Right renal cortex interstitium (tissue), 3 donors: ENCODE results near the gene CC2D1A. TPM values are rescaled to one million over a fixed set of nuclear protein-coding genes. Genes with fewer than 3 reads are reported as not detected.
"Not testable (repeated sequence)": the region's sequence is repeated elsewhere in the genome, so short reads cannot be mapped to it uniquely, and the experiment has no call there.

Experiments
- DNase-seq, 3 donors: peaks; one replicate each; pipeline ENCODE4 v3.0.0-alpha.2; 2013; ENCODE audit warnings: low read depth in 3 of 3, low spot score in 2 of 3
- polyA plus RNA-seq, 3 donors: library from polyadenylated mRNA; unstranded; fragments of 120-200 nt; gene quantifications; one replicate each; pipeline ENCODE4 v1.2.1, GENCODE V29; 2013; ENCODE audit not compliant: insufficient read length in 3 of 3

The CC2D1A gene
- polyA plus RNA-seq, 3 donors = 20.1 to 23.3 (median 20.7) TPM

DNA sequence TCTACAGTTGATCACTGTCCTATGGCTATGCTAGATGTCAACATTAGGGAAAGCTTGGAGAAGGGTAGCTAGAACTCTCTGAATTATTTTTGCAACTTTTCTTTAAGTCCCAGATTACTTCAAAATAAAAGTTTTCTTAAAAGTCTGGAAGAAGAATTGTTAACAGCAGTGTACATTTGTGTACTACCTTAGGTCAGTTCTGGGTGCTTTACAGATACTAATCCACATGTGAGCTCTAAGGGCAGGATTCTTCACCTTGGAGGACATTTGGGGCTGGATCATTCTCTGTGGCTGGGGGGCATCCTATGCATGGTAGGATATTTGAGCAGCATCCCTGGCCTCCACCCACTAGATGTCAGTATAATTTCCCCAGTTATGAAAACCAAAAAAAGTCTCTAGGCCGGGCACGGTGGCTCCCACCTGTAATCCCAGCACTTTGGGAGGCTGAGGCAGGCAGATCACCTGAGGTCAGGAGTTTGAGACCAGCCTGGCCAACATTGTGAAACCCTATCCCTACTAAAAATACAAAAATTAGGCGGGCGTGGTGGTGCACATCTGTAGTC is 2.9 kb upstream of the CC2D1A start:
- no peak for DNase-seq

DNA sequence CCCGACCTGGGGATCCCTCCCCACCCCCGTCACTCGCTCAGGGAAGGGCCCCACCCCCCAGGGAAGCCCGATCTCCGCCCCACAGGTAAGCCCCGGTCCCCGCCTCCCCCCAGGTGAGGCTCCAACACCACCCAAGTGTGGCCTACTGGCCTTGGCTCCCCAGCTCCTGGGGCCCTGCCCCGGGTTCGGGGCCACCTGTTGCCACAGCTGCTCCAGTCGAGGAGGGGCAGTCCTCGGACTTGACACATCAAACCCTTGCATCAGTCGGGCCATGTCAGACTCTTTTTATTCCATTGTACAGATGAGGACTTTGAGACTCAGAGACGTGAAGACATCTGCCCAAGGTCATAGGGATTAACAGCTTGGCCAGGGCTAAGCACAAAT is 512 bp downstream of the CC2D1A start:
- no peak for DNase-seq

DNA sequence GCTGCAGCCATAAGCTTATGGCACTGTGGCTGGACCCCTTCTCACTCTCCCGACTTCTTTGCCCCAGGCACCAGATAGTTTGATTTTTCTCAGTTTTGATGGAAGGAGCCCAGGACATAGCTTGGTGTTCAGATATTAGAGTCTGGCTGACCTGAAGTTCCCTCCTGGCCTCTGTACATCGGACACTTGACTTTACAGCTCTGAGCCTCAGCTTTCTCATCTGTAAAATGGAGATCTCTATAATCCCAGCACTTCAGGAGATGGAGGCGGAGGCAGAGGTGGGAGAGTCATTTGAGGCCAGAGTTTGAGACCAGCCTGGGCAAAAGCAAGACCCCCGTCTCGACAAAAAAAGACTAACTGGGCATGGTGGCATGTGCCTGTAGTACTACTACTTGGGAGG is 909 bp downstream of the CC2D1A start:
- no peak for DNase-seq

DNA sequence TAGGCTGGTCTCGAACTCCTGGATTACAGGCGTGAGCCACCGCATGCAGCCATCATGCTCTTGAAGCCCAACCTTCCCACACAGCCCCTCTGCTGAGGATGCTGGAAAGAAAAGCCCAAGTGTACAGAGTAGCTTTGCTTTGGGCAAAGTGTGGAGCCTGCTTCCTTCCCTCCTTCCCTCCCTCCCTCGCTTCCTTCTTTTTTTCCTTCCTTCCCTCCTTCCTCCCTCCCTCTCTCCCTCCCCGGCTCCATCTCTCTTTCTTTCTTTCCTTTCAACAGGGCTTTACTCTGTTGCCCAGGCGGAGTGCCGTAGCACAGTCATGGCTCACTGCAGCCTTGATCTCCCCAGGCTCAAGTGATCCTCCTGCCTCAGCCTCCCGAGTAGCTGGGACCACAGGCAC is 2.7 kb downstream of the CC2D1A start:
- no peak for DNase-seq

- no peak for DNase-seq
Measured at GRCh38 chr19:13909430-13909829, 3.4 kb downstream of the CC2D1A start.

- no peak for DNase-seq
Measured at GRCh38 chr19:13913352-13913751, 7.4 kb downstream of the CC2D1A start.

DNA sequence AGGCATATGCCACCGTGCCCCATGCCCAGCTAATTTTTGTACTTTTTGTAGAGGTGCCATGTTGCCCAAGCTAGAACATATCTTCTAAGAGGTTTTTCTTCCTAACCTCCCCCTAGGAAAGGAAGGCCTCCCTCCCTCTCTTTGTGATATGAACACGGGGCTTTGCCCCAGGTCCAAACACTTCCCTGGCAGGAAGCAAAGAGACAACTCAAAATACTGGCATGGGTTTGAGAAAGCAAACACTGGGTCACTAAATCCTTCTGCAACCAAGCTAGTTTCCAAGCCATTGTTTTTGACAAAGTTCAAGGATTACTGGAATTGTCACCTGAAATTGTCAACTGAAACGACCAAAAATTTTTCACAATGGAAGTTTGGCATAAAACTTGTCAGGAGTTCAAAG is 8.8 kb downstream of the CC2D1A start:
- DNase-seq = no peak

DNA sequence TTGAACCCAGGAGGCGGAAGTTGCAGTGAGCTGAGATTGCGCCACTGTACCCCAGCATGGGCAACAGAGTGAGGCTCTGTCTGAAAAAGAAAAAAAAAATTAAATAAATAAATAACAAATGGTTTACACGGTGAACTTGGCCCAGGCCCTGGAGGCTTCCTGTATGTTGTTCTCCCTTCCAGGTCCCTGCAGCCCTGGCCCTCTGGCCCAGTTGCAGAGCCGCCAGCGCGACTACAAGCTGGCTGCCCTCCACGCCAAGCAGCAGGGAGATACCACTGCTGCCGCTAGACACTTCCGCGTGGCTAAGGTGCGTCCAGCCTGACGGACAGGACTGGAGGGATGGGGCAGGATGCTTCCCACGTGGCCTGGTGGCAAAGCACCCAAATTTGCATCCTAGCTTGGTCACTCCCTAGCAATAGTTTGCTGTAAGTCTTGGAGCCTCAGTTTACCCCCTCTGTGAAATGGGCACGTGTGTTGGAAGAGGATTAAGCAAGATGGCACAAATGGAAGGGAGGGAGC is 11.9 kb downstream of the CC2D1A start:
- no peak for DNase-seq

GRCh38 chr19:13918726-13919411 is 12.9 kb downstream of the CC2D1A start:
- DNase-seq = no peak

DNA sequence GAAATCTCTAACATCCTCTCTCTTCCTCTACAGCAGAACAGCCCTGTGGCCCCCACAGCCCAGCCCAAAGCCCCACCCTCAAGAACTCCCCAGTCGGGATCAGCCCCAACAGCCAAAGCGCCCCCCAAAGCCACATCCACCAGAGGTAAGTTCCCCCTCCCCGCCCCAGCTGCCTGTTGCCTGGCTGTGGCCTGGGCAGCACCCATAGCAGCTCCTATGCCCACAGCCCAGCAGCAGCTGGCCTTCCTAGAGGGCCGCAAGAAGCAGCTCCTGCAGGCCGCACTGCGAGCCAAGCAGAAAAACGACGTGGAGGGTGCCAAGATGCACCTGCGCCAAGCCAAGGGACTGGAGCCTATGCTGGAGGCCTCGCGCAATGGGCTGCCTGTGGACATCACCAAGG is 14.5 kb downstream of the CC2D1A start:
- DNase-seq = no peak

DNA sequence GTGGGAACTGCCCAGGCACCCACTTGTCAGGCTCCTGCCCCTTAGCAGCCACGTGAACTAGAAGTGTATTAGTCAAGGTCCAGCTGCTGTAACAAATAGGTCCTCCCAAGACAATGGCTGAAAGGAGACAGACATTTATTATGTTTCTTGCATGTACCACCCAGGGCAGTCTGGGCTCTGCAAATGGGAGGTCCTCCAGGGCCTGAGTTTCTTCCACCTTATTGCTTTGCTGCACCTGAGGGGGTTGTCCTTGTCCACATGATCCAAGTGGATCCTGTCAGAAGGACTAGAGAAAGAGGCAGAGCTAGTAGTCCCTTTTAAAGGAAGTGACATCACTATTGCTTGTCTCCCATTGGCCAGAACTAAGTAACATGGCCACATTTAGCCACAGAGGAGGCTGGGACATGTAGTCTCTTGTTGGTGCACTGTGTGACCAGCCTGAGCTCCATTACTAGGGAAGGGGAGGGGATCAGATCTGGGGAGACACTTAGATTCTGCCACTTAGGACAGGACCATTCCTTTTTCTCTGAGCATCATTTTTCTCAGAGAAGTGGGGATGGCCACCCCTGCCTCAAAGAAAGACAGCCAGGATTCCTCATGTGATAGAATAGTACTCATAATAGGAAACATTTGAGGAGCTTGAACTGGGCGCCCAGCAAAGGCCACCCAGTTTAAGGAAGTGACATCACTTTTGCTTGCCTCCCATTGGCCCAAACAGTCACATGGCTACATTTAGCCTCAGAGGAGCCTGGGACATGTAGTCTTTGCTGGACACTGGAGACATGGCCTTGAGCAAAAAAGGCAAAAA is 15.1 kb downstream of the CC2D1A start:
- DNase-seq = no peak

GRCh38 chr19:13922118-13922517 is 16.1 kb downstream of the CC2D1A start:
- not testable (repeated sequence) for DNase-seq

DNA sequence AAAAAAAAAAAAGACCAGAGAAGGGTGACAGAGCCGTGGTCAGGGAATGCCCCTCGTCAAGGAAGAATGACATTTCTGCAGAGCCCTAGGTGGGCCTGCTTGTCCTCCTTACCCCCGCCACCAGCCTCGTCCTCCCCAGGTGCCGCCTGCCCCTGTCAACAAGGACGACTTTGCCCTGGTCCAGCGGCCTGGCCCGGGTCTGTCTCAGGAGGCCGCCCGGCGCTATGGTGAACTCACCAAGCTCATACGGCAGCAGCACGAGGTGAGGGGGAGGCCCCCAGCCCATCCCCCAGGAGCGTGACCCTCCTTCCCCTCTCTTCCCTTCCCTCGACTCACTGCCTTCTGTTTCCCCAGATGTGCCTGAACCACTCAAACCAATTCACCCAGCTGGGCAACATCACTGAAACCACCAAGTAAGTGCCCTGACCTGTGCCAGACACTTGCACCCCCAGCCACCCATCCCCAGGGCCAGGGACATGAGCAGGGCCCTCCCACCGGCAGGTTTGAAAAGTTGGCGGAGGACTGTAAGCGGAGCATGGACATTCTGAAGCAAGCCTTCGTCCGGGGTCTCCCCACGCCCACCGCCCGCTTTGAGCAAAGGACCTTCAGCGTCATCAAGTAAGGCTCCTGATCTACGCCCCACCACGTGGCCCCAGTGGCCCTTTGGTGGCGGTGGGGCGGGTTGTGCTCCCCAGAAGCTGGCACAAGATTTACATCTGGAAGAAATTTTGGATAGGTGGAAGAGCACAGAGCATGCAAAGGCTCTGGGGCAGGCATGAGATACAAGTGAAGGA is 17.4 kb downstream of the CC2D1A start:
- DNase-seq = no peak

- no peak for DNase-seq
Measured at GRCh38 chr19:13926010-13926409, 20.0 kb downstream of the CC2D1A start.

DNA sequence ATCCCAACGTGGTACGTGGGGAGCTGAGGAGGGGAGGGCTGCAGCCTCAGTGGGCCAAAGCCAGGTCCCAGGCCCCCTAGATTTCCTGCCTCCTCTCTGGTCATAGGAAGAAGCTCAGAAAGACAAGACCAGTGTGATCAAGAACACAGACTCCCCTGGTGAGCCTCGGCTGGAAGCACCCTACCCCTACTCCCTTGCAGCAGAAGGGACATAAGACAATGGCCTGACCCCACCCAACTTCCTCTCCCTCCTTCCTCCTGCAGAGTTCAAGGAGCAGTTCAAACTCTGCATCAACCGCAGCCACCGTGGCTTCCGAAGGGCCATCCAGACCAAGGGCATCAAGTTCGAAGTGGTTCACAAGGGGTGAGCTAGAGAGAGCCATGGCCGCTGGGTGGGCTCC is 20.7 kb downstream of the CC2D1A start:
- DNase-seq = no peak

DNA sequence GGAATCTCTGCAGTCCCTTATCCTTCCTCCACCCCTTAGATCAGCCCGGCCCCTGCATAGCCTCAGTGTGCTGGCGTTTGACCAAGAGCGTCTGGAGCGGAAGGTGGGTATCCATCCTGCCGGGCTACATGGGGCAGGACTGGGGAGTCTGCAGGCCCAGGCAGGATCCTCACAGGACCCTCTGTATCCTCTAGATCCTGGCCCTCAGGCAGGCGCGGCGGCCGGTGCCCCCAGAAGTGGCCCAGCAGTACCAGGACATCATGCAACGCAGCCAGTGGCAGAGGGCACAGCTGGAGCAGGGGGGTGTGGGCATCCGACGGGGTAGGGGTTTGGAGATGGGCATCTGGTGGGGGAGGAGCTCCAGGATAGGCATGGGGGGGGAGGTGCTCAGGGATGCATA is 23.3 kb downstream of the CC2D1A start:
- no peak for DNase-seq

GRCh38 chr19:13929956-13930355 is 24.0 kb downstream of the CC2D1A start:
- DNase-seq = no peak

GRCh38 chr19:13930402-13930801 is 24.4 kb downstream of the CC2D1A start:
- DNase-seq = no peak

DNA sequence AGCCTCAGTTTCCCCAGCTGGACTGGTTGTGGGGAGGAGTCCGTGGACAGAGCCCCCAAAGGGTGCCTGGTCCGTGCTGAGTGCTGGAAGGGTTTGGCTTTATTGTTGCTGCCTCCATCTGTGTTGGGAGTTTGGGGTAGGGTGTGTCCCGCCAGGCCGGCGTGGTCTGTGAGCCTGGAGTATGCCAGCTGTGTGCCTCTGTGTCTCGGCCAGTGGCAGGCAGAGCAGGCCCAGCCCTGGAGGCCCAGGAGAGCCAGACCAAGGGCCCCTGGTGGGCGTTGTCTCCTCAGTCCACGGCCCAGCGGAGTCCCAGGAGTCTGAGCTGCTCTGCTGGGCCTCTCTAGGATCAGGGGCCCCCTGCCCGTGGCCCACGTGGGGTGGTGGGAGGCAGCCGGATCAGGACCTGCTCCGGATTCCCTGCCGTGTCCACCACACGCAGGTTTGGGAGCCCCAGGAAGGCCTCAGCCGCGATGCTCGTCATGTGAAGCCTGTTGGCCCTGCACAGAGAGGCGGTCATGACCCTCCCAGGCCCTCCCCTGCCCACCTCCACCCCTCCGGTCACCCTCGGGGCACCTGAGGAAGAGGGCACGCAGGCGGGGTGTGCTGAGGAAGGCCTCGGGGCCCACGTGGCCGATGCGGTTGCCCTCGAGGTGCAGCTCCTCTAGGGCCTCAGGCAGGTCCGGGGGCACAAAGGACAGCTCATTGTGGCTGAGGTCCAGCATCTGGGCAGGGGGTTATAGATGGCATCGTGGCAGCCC is 25.6 kb downstream of the CC2D1A start:
- no peak for DNase-seq

- no peak for DNase-seq
Measured at GRCh38 chr19:13932149-13932637, 26.2 kb downstream of the CC2D1A start.
